NCI-H345 treated with DMSO at 0.1 percent for 48 hours (cell line): ENCODE measurements around the gene FAM3A.
"Not testable (repeated sequence)": the region's sequence is repeated elsewhere in the genome, so short reads cannot be mapped to it uniquely, and the experiment has no call there.

Source experiments
- DNase-seq: peaks from one replicate; lab custom pipeline; 2025; ENCODE audit not compliant: unreplicated experiment; lab: John Stamatoyannopoulos, UW

FAM3A gene

GRCh38 chrX:154515966-154516655 lies at the start of gene FAM3A:
Gene FAM3A (minus strand): TSS chrX:154516232. CDS start chrX:154515772, 460 bp downstream.
- DNase-seq: peak; percentile 77

- DNase-seq: not testable (repeated sequence)
Observed at GRCh38 chrX:154562295-154562694, 46.3 kb upstream of the FAM3A start.

GRCh38 chrX:154560326-154560725 lies 44.3 kb upstream of the FAM3A start:
- DNase-seq: not testable (repeated sequence)

- not testable (repeated sequence) for DNase-seq
Observed at GRCh38 chrX:154558896-154559295, 42.9 kb upstream of the FAM3A start.

GRCh38 chrX:154558060-154558690 lies 42.1 kb upstream of the FAM3A start:
- DNase-seq: not testable (repeated sequence)

- DNase-seq: not testable (repeated sequence)
Observed at GRCh38 chrX:154552112-154552806, 36.2 kb upstream of the FAM3A start.

- DNase-seq: no peak
Observed at GRCh38 chrX:154549766-154550165, 33.7 kb upstream of the FAM3A start.

- DNase-seq: no peak
Observed at GRCh38 chrX:154548028-154548316, 31.9 kb upstream of the FAM3A start.

- DNase-seq: peak; percentile 70
Observed at GRCh38 chrX:154547245-154548027, 31.4 kb upstream of the FAM3A start, which contains the start of gene IKBKG. Gene IKBKG (plus strand): TSS chrX:154547620. CDS start chrX:154552003, 4,383 bp downstream.

- peak; percentile 53 for DNase-seq
Observed at GRCh38 chrX:154546354-154547244, 30.6 kb upstream of the FAM3A start, which contains the start of gene G6PD. Gene G6PD (minus strand): TSS chrX:154546846. CDS start chrX:154546155, 691 bp downstream.

- no peak for DNase-seq
Observed at GRCh38 chrX:154545673-154546274, 29.7 kb upstream of the FAM3A start.

GRCh38 chrX:154542723-154543424 lies 26.8 kb upstream of the FAM3A start:
- DNase-seq: no peak

- DNase-seq: no peak
Observed at GRCh38 chrX:154541896-154542722, 26.1 kb upstream of the FAM3A start.

- DNase-seq: no peak
Observed at GRCh38 chrX:154541589-154541895, 25.5 kb upstream of the FAM3A start.

GRCh38 chrX:154540897-154541535 lies 25.0 kb upstream of the FAM3A start:
- DNase-seq: no peak

- DNase-seq: not testable (repeated sequence)
Observed at GRCh38 chrX:154540365-154540764, 24.3 kb upstream of the FAM3A start.

- DNase-seq: no peak
Observed at GRCh38 chrX:154539077-154539476, 23.0 kb upstream of the FAM3A start.

GRCh38 chrX:154535892-154536291 lies 19.9 kb upstream of the FAM3A start:
- no peak for DNase-seq
